Measurements from ENCODE around the gene PTPRF.
"Not testable (repeated sequence)": the region's sequence is repeated elsewhere in the genome, so short reads cannot be mapped to it uniquely, and the experiment has no call there.

- not testable (repeated sequence) for TF ChIP-seq POLR2A (IDR thresholded peaks at IDR 0.05)
- TF ChIP-seq, protein P1, sequence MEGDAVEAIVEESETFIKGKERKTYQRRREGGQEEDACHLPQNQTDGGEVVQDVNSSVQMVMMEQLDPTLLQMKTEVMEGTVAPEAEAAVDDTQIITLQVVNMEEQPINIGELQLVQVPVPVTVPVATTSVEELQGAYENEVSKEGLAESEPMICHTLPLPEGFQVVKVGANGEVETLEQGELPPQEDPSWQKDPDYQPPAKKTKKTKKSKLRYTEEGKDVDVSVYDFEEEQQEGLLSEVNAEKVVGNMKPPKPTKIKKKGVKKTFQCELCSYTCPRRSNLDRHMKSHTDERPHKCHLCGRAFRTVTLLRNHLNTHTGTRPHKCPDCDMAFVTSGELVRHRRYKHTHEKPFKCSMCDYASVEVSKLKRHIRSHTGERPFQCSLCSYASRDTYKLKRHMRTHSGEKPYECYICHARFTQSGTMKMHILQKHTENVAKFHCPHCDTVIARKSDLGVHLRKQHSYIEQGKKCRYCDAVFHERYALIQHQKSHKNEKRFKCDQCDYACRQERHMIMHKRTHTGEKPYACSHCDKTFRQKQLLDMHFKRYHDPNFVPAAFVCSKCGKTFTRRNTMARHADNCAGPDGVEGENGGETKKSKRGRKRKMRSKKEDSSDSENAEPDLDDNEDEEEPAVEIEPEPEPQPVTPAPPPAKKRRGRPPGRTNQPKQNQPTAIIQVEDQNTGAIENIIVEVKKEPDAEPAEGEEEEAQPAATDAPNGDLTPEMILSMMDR (IDR thresholded peaks at IDR 0.05): not testable (repeated sequence)
Measured at GRCh38 chr1:43549394-43549793, 18.7 kb downstream of the PTPRF start.
